Measurements from ENCODE around the gene FUCA1.

GRCh38 chr1:23869051-23869450 lies 961 bp upstream of the FUCA1 start:
- TF ChIP-seq CTCF (IDR thresholded peaks at IDR 0.05 in 2 of 3, conservative IDR thresholded peaks at IDR 0.05 in 1 of 3; ENCODE audit: borderline replicate concordance in 1 of 3, insufficient read depth in 1 of 3, low read depth in 2 of 3, low read length in 2 of 3), result no peak
- no peak for TF ChIP-seq POLR2A (IDR thresholded peaks at IDR 0.05; ENCODE audit: borderline replicate concordance, extremely low read depth, insufficient read depth, insufficient read length)
- TF ChIP-seq MAX (IDR thresholded peaks at IDR 0.05), result no peak
- TF ChIP-seq JUND (IDR thresholded peaks at IDR 0.05), result no peak
- no peak for TF ChIP-seq RAD21 (IDR thresholded peaks at IDR 0.05; ENCODE audit: low read depth)
- no peak for TF ChIP-seq ELF1 (IDR thresholded peaks at IDR 0.05; ENCODE audit: borderline replicate concordance, low read depth)
- no peak for TF ChIP-seq SIN3A (IDR thresholded peaks at IDR 0.05; ENCODE audit: low read depth)
- TF ChIP-seq ATF3 (IDR thresholded peaks at IDR 0.05), result no peak
- no peak for TF ChIP-seq EZH2 (IDR thresholded peaks at IDR 0.05)
- TF ChIP-seq POLR2AphosphoS5 (IDR thresholded peaks at IDR 0.05; ENCODE audit: low read depth, low read length), result no peak
- no peak for TF ChIP-seq YY1 (IDR thresholded peaks at IDR 0.05; ENCODE audit: extremely low read depth, insufficient replicate concordance, low read depth, low read length)
- no peak for TF ChIP-seq REST (IDR thresholded peaks at IDR 0.05; ENCODE audit: low read depth)
- no peak for TF ChIP-seq CBX3 (IDR thresholded peaks at IDR 0.05; ENCODE audit: low read depth)

Measured in HCT116 (cell line).